HG03442 (cell line): ENCODE results near the gene ACTR2.
A peak's percentile ranks its signal among the peaks of the same experiment; 100 is the strongest.
"Not testable (repeated sequence)": the region's sequence is repeated elsewhere in the genome, so short reads cannot be mapped to it uniquely, and the experiment has no call there.

Experiments
- ATAC-seq: cut with Tn5 transposase; IDR thresholded peaks from one replicate; pipeline ENCODE4 v1.9.1; 2021; ENCODE audit warnings: mild to moderate bottlenecking, moderate library complexity; ENCODE audit not compliant: unreplicated experiment

ACTR2 gene

GRCh38 chr2:65228263-65228750 is 676 bp downstream of the ACTR2 start:
- peak; percentile 16 for ATAC-seq

GRCh38 chr2:65231121-65231520 is 3.5 kb downstream of the ACTR2 start:
- no peak for ATAC-seq

- no peak for ATAC-seq
These were observed 4.4 kb downstream of the ACTR2 start for GRCh38 chr2:65231892-65232477.

GRCh38 chr2:65232636-65233035 is 5.0 kb downstream of the ACTR2 start:
- peak; percentile 42 for ATAC-seq

GRCh38 chr2:65240657-65241056 is 13.0 kb downstream of the ACTR2 start:
- no peak for ATAC-seq

- ATAC-seq: not testable (repeated sequence)
These were observed 16.8 kb downstream of the ACTR2 start for GRCh38 chr2:65244452-65244851.

- no peak for ATAC-seq
These were observed 25.0 kb downstream of the ACTR2 start for GRCh38 chr2:65252640-65253039.

GRCh38 chr2:65255356-65255755 is 27.7 kb downstream of the ACTR2 start:
- no peak for ATAC-seq

- no peak for ATAC-seq
These were observed 28.4 kb downstream of the ACTR2 start for GRCh38 chr2:65256054-65256453.

GRCh38 chr2:65257866-65258265 is 30.2 kb downstream of the ACTR2 start:
- not testable (repeated sequence) for ATAC-seq

GRCh38 chr2:65261676-65262075 is 34.0 kb downstream of the ACTR2 start:
- no peak for ATAC-seq

- no peak for ATAC-seq
These were observed 35.6 kb downstream of the ACTR2 start for GRCh38 chr2:65263262-65263661.

- no peak for ATAC-seq
These were observed 36.4 kb downstream of the ACTR2 start for GRCh38 chr2:65263986-65264385.

GRCh38 chr2:65264821-65265670 is 37.4 kb downstream of the ACTR2 start:
- no peak for ATAC-seq

GRCh38 chr2:65265671-65266045 is 38.0 kb downstream of the ACTR2 start:
- no peak for ATAC-seq

- no peak for ATAC-seq
These were observed 39.4 kb downstream of the ACTR2 start for GRCh38 chr2:65267008-65267407.

- ATAC-seq: no peak
These were observed 41.3 kb downstream of the ACTR2 start for GRCh38 chr2:65268957-65269356.

GRCh38 chr2:65273344-65273743 is 45.7 kb downstream of the ACTR2 start:
- no peak for ATAC-seq

- no peak for ATAC-seq
These were observed 47.7 kb downstream of the ACTR2 start for GRCh38 chr2:65275141-65275915.

- ATAC-seq: no peak
These were observed 49.0 kb downstream of the ACTR2 start for GRCh38 chr2:65276609-65277008.

- ATAC-seq: no peak
These were observed 49.5 kb downstream of the ACTR2 start for GRCh38 chr2:65277118-65277517.
